SH-SY5Y (cell line): ENCODE data around the gene ICE2.

Source experiments
- GATA2 ChIP-seq: IDR thresholded peaks from 2 replicates; pipeline ENCODE4 v1.6.1; 2011; ENCODE audit warnings: mild to moderate bottlenecking, low read depth, low read length
- GATA3 ChIP-seq: IDR thresholded peaks from 2 replicates; pipeline ENCODE4 v1.6.1; 2011; ENCODE audit warnings: low read depth, mild to moderate bottlenecking, low read length, moderate library complexity

DNA sequence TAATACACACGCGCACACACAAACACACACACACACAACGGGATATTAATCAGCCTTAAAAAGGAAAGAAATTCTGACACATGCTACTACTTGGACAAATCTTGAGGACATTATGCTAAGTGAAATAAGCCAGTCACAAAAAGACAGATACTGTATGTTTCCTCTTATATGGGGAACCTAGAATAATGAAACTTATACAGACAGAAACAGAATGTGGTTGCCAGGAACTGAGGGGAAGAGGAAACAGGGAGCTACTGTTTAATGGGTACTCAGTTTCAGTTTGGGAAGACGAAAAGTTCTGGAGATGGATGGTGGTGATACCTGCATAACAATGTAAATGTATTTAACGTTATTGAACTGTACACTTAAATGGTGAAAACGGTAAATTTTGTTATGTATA is 20.2 kb downstream of the ICE2 start:
- TF ChIP-seq GATA2 (no peak), GATA3 (no peak)
